Right kidney (tissue), 1 donor: Measurements from ENCODE around the gene TMEM74B.
"Not testable (repeated sequence)": the region's sequence is repeated elsewhere in the genome, so short reads cannot be mapped to it uniquely, and the experiment has no call there.

ENCODE experiments used
- DNase-seq: peaks from one replicate; pipeline ENCODE4 v3.0.0-alpha.2; 2016

The TMEM74B gene

DNA sequence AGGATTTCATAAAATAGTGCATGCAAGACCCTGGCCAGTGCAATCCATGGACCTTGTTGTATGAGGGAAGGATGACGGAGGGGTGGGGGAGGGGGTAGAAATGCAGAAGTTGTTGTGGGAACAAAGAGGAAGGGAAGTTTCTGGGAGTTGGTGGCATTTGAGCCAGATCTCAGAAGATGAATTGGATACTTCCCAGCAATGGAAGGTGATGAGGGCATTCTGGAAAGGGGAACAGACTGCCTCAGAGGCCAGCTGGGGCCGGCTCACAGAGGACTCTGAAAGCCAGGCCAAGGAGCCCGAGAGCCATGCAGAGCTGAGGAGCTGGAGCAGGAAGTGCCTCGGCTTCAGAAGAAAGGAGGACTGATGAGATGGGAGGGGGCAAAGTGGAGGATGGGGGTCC, 2.7 kb downstream of the TMEM74B start:
- DNase-seq: no peak

GRCh38 chr20:1180949-1181348, 3.8 kb downstream of the TMEM74B start:
- no peak for DNase-seq

DNA sequence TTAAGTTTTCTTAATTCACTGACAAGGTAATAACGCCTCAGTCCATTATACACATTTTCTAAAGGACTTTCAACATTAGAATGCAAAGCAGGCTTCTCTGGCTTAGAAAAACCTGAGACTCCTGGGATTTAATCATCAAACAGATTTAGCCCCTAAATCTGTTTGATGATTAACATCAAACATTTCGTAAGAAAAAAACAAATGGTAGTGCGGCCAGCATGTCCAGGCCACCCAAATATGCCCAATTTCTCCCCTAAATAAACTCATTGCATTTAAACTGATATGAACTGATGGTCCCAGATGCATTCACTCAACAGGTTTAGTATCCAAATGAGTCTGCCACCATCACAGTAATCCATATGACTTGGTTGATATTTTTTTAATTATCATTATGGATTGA, 6.2 kb downstream of the TMEM74B start:
- no peak for DNase-seq

DNA sequence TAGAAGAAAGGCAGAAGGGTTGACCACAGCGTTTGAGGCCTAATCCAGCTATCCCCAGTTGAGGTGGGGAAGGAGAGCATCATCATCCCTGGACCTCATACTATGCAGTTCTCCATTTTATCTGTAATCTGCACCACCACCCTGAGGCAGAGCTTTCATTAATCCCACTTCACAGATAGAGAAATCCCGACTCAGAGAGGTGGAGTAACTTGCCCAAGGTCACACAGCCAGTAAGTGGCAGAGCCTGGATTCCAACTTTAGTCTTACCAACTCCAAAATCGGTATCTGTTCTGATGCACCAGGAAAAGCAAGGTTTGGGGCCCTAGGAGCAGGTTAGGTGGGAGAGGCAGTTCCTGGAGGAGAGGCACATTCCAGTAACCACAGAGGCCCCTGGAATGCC, 6.7 kb downstream of the TMEM74B start:
- no peak for DNase-seq

DNA sequence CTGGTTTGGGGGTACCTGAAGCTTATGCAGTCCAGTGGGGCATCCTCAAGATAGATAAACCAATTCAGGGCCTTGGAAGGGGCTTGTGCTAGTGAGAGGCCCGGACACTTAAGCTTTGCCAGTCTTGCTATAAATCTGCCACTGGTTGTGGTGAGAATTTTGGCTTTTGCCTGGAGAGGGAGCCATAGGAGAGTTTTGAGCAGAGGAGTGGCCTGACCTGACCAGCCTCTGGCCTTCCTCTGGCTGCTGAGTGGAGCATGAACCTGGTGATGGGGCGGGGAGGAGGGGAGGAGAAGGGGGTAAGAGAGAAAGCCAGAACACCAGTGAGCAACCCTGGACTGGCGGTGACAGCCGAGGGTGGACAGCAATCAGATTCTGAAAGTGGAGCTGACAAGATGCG, 7.1 kb downstream of the TMEM74B start:
- DNase-seq: no peak

GRCh38 chr20:1174787-1175186, 10.0 kb downstream of the TMEM74B start:
- DNase-seq: no peak

- no peak for DNase-seq
These were observed 11.1 kb downstream of the TMEM74B start for GRCh38 chr20:1173698-1174097.

- peak; percentile 31 for DNase-seq
These were observed 13.2 kb downstream of the TMEM74B start for GRCh38 chr20:1171461-1172093.

GRCh38 chr20:1169224-1169623, 15.6 kb downstream of the TMEM74B start:
- no peak for DNase-seq

DNA sequence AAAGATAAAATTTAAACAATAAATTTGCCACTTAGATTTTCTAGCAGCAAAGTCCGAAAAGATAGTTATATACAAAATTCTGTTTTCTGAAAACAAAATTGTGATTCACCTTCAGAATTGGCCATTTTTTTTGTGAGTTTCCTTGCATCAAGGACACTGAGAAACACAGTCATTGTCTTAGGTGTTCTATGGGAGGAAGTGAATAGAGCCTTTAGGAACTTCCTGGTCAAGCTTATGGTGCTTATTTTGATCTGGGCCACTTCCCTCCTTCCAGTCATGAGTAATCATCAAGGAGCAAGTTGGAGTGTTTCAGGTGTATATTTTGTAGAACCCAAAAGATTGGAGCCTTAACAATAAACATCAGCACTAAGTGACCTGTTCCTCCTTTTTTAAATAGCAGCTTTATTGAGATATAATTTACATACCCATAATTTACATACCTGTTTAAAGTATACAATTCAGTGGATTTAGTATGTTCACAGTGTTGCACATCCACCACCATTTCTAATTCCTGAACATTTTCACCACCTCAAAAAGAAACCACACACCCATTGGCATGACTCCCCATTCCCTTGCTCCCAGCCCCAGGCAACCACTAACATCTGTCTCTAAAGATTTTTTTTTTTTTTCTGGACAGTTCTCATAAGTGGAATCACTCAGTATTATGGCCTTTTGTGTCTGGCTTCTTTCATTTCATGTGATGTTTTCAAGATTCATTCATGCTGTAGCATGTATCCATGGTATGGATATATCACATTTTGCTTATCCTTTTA, 17.6 kb downstream of the TMEM74B start:
- no peak for DNase-seq

- no peak for DNase-seq
These were observed 18.8 kb downstream of the TMEM74B start for GRCh38 chr20:1165941-1166340.

DNA sequence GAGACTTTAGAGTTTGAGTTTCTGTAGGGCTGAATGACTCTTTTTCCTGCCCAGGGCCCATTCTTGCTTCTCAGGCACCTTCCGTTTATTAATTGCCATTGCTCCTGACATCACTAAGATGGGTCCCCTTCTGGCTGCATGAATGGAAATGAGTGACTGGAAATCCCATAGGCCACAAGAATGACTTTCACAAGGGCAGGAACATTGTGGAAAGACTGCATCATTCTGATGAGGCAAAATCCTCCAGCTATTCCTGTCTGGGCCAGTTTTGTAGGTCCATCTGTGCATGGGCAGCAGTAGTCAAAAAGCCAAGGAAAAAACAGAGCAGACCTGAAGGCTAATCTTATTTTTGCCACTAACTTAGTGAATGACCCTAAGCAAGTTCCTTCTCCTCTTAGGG, 19.3 kb downstream of the TMEM74B start:
- no peak for DNase-seq

DNA sequence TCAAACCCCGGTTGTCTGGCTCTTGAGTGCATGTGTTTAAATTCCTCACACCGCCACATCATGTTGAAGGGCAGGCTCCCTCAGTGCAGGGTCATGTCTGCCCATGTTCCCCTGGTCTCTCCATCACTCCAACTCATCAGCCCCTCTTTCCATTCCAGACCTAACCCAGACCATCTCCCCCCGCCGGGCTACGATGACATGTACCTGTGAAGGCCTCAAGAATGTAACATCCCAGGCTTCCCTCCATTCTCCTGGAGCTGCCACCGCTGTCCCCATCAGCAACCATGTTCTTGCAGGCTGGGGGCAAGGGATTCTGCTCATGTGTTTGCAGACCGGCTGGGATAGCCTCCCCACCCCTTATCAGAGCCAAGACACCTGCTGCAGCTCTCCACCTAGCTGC, 19.9 kb downstream of the TMEM74B start:
- no peak for DNase-seq

DNA sequence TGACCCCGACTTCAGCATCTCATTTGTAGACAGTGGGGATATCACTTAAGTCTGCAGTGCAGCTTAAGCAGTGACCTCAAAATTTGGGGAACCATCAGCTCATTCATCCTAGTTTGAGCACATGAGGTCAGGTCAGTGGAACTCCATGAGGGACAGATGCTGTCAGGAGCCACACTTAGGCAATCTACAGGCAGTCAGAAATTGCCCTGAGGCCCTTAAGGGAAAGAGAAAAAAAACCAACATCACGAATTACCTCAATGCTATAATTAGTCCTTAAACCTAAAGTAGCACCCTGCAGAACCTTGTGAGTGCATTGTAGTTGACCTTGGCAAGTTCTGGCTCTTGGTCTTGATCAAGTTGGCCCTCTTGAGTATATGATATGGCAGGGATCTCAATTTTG, 21.1 kb downstream of the TMEM74B start:
- DNase-seq: no peak

GRCh38 chr20:1163105-1163504, 21.7 kb downstream of the TMEM74B start:
- no peak for DNase-seq

DNA sequence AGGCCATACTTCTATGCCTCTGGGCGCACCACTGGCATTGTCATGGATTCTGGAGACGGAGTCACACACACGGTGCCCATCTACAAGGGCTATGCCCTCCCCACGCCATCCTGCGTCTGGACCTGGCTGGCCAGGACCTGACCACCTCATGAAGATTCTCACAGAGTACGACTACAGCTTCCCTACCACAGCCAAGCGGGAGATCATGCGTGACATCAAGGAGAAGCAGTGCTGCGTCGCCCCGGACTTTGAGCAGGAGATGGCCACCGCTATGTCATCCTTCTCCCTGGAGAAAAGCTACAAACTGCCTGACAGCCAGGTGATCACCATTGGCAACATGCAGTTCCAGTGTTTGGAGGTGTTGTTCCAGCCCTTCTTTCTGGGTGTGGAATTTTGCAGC, 23.8 kb downstream of the TMEM74B start:
- DNase-seq: no peak

DNA sequence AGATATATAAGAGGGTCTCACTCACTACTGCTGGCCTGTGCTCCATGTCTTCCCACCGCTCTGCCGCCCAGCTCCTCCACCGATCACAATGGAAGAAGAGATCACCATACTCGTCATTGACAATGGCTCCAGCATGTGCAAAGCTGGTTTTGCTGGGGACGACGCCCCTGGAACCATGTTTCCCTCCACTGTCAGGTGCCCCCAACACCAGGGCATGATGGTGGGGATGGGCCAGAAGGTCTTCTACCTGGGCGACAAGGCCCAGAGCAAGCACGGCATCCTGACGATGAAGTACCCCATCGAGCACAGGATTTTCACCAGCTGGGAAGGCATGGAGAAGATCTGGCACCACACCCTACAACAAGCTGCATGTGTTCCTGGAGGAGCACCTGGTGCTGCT, 24.3 kb downstream of the TMEM74B start:
- no peak for DNase-seq

- DNase-seq: no peak
These were observed 29.4 kb downstream of the TMEM74B start for GRCh38 chr20:1155342-1155741.

DNA sequence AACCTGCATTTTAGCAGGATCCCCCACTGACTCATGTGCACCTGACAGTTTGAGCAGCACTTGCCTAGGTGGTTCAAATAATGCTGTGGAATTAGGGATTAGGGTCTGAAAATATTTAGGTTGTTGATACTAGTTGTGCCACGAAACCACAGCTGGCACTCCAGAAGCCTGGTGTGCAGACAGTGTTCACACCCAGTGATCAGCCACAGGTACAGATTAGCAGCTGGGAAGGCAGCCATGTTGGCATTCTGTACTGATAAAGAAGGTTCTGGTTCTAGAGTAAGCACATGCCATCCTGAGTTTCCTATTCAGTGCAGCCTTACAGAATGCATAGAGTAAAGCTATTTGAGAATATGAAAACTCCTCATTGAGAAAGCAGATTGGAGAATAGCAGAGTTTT, 30.1 kb downstream of the TMEM74B start:
- DNase-seq: no peak

- no peak for DNase-seq
These were observed 30.6 kb downstream of the TMEM74B start for GRCh38 chr20:1154226-1154625.

- no peak for DNase-seq
These were observed 33.8 kb downstream of the TMEM74B start for GRCh38 chr20:1150968-1151367.

GRCh38 chr20:1150218-1150617, 34.6 kb downstream of the TMEM74B start:
- no peak for DNase-seq

DNA sequence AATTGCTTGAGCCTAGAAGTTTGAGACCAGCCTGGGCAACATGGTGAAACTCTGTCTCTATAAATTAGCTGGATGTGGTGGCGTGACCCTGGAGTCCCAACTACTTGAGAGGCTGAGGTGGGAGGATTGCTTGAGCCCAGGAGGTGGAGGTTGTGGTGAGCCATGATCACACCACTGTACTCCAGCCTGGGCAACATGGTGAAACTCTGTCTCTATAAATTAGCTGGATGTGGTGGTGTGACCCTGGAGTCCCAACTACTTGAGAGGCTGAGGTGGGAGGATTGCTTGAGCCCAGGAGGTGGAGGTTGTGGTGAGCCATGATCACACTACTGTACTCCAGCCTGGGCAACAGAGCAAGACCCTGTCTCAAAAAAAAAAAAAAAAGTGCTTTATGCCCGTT, 35.0 kb downstream of the TMEM74B start:
- not testable (repeated sequence) for DNase-seq

DNA sequence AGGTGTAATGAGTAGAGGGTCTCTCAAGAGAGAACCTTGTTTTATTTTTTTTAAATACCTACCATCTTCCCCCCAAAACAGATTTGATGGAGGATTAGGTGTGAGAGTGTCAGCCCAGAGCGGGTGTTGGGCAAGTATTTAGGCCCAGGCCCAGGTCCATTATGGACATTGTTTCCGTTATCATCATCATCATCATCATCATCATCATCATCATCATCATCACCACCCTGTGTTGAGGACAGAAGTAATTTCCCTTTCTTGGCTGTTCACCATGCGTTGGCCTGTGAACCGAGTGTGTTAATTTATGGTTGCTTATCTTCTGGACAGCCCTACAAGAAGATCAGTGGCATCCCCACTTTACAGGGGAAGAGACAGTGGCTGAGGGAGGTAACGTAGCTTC, 37.8 kb downstream of the TMEM74B start:
- DNase-seq: no peak
